Mesothelial cell of epicardium (in vitro differentiated cells): ENCODE data around the gene LRCOL1. TPM values are rescaled to one million over a fixed set of nuclear protein-coding genes. Genes with fewer than 3 reads are reported as not detected.

Experiments used
- DNase-seq, 2 experiments: peaks; one replicate each; pipeline ENCODE4 v3.0.0; 2021; ENCODE audit warnings: low spot score in 2 of 2; ENCODE audit not compliant: unreplicated experiment in 2 of 2
- H3K27ac Mint-ChIP-seq: 2 replicates; pipeline ENCODE4 v1.8.0; 2021; ENCODE audit warnings: mixed read lengths
- H3K27me3 Mint-ChIP-seq: 2 replicates; pipeline ENCODE4 v1.8.0; 2021; ENCODE audit warnings: low read depth, mixed read lengths
- H3K36me3 Mint-ChIP-seq: 2 replicates; pipeline ENCODE4 v1.8.0; 2021; ENCODE audit warnings: mixed read lengths
- H3K4me1 Mint-ChIP-seq: 2 replicates; pipeline ENCODE4 v1.8.0; 2021; ENCODE audit warnings: mixed read lengths
- H3K4me3 Mint-ChIP-seq: 2 replicates; pipeline ENCODE4 v1.8.0; 2021; ENCODE audit warnings: mild to moderate bottlenecking, moderate library complexity, mixed read lengths
- H3K9me3 Mint-ChIP-seq: 2 replicates; pipeline ENCODE4 v1.8.0; 2021; ENCODE audit warnings: mixed read lengths
- microRNA-seq: library from miRNA; unstranded; fragments of <30 nt; microRNA quantifications from one replicate; pipeline ENCODE4 v1.2.0, GENCODE V29; 2021; ENCODE audit warnings: inconsistent platforms, mixed read lengths
- total RNA-seq: library from RNA; stranded (reverse); gene quantifications from 3 replicates; pipeline ENCODE4 v1.2.1, GENCODE V29; 2021
- TF ChIP-seq, protein P1 (sequence below): fragments of 200-600 bp; sonication (generic); IDR thresholded peaks from one replicate; pipeline ENCODE4 v1.5.0; 2021; ENCODE audit warnings: antibody characterized with exemption; ENCODE audit not compliant: unreplicated experiment

LRCOL1 gene
- total RNA-seq, 1 donor from 2014 or later: not detected

DNA sequence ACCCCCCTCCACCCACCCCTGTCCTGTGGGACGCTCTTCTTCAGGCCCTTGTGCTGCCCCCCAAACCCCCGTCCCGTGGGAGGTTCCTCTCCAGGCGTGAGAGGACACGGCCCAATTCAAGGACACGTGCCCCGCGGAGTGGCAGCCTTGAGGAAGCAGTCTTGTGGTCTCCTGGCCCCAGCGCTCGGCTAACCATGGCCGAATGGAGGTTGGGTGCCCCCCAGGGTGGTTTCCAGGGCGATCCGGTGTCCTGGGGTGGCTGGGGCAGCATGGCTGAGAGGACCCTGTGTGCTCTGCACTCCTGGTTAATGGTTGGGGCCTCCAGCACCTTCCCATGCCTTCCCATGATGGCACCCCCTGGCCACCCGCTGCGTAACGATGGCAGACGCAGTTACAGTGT, 53.6 kb downstream of the LRCOL1 start:
- H3K27me3 Mint-ChIP-seq: no peaks in the 10 kb centered on the region
- H3K9me3 Mint-ChIP-seq: no peaks in the 10 kb centered on the region
- no peaks in the 10 kb centered on the region for H3K36me3 Mint-ChIP-seq
- DNase-seq: no peak
- no peak overlapping the region for H3K27ac Mint-ChIP-seq
- H3K4me1 Mint-ChIP-seq: peaks cover 2% of the 10 kb centered on the region
- no peak overlapping the region for H3K4me3 Mint-ChIP-seq
- TF ChIP-seq, protein P1, sequence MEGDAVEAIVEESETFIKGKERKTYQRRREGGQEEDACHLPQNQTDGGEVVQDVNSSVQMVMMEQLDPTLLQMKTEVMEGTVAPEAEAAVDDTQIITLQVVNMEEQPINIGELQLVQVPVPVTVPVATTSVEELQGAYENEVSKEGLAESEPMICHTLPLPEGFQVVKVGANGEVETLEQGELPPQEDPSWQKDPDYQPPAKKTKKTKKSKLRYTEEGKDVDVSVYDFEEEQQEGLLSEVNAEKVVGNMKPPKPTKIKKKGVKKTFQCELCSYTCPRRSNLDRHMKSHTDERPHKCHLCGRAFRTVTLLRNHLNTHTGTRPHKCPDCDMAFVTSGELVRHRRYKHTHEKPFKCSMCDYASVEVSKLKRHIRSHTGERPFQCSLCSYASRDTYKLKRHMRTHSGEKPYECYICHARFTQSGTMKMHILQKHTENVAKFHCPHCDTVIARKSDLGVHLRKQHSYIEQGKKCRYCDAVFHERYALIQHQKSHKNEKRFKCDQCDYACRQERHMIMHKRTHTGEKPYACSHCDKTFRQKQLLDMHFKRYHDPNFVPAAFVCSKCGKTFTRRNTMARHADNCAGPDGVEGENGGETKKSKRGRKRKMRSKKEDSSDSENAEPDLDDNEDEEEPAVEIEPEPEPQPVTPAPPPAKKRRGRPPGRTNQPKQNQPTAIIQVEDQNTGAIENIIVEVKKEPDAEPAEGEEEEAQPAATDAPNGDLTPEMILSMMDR: no peak

GRCh38 chr12:132556216-132556615, 54.2 kb downstream of the LRCOL1 start:
- Mint-ChIP-seq H3K4me1 (peaks cover 1% of the 10 kb centered on the region), H3K27me3 (no peaks in the 10 kb centered on the region), H3K9me3 (no peaks in the 10 kb centered on the region)

GRCh38 chr12:132555686-132556085, 54.7 kb downstream of the LRCOL1 start:
- DNase-seq: no peak
- Mint-ChIP-seq H3K36me3 (no peaks in the 10 kb centered on the region), H3K9me3 (no peaks in the 10 kb centered on the region), H3K4me1 (no peaks in the 10 kb centered on the region), H3K27me3 (peaks cover 5% of the 10 kb centered on the region), H3K4me3 (no peak overlapping the region), H3K27ac (no peak overlapping the region)
- TF ChIP-seq, protein P1: no peak

More at GRCh38 chr12:132556216-132556615, 54.2 kb downstream of the LRCOL1 start:
- H3K36me3 Mint-ChIP-seq: no peaks in the 10 kb centered on the region
- no peak for DNase-seq
- TF ChIP-seq, protein P1: no peak
- H3K27ac Mint-ChIP-seq: no peak overlapping the region
- H3K4me3 Mint-ChIP-seq: no peak overlapping the region

DNA sequence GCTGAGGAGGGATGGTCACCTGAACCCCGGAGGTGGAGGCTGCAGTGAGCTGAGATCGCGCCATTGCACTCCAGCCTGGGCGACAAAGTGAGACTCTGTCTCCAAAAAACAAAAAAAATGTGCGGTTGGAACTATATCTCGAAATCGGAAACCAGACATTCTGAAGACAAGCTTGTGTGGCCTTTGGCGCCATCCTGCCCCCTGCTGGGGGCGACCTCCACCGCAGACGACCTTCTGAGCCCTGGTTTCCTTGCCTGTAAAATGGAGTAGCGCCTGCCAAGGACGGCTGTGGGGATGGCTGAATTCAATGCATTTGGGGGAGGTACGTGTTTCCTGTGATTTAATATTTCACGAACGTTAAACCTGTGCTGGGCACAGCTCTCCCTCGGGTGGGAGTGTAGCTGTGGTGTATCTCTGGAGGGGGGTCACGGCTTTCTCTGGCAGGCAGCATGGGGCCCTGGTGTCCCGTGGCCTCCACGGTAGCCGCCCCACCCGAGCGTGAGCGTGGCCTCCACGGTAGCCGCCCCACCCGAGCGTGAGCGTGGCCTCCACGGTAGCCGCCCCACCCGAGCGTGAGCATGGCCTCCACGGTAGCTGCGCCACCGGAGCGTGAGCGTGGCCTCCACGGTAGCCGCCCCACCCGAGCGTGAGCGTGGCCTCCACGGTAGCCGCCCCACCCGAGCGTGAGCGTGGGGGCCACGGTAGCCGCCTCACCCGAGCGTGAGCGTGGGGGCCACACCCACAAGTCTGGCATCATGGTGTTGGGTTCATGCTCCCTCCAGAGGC, 55.3 kb downstream of the LRCOL1 start:
- Mint-ChIP-seq H3K4me1 (peaks cover 5% of the 10 kb centered on the region), H3K36me3 (no peaks in the 10 kb centered on the region), H3K4me3 (no peak overlapping the region), H3K27ac (no peak overlapping the region), H3K9me3 (no peaks in the 10 kb centered on the region), H3K27me3 (peaks cover 11% of the 10 kb centered on the region)
- TF ChIP-seq, protein P1: no peak
- no peak for DNase-seq

Small RNAs within 50 kb of the gene (microRNA-seq; reads per million reads assigned to microRNA genes)
- gene MIR6763: not detected

Other genes with a start within 250 kb of the LRCOL1 start
- 109 to 119 TPM (median 115 TPM) in 3 replicates for gene FBRSL1, start 120.4 kb downstream of the LRCOL1 start, total RNA-seq
- gene P2RX2, start 8.2 kb upstream of the LRCOL1 start, total RNA-seq: 7.3 to 8.7 TPM (median 8.6 TPM) in 3 replicates
- 114 to 124 TPM (median 122 TPM) in 3 replicates for gene POLE, start 76.8 kb upstream of the LRCOL1 start, total RNA-seq
- gene PXMP2, start 77.0 kb upstream of the LRCOL1 start, total RNA-seq: 23.6 to 25.2 TPM (median 25.0 TPM) in 3 replicates
- 23.5 to 26.6 TPM (median 24.5 TPM) in 3 replicates for gene PGAM5, start 100.3 kb upstream of the LRCOL1 start, total RNA-seq
- gene ANKLE2, start 151.2 kb upstream of the LRCOL1 start, total RNA-seq: 89.8 to 98.9 TPM (median 93.8 TPM) in 3 replicates
- gene GOLGA3, start 218.3 kb upstream of the LRCOL1 start, total RNA-seq: 62.0 to 63.8 TPM (median 62.2 TPM) in 3 replicates